MG63 (cell line): ENCODE measurements around the gene IL17RB. TPM values are rescaled to one million over a fixed set of nuclear protein-coding genes. Genes with fewer than 3 reads are reported as not detected.

ENCODE experiments used
- DNase-seq: peaks from one replicate; pipeline ENCODE4 v3.0.0-alpha.2; 2020
- H3K27me3 ChIP-seq: fragments of 250-450 bp; sonication (Bioruptor Pico); 2 replicates; pipeline ENCODE4 v1.5.1; 2020; ENCODE audit warnings: mild to moderate bottlenecking, moderate library complexity
- H3K36me3 ChIP-seq: fragments of 250-450 bp; sonication (Bioruptor Pico); 2 replicates; pipeline ENCODE4 v1.5.1; 2020; ENCODE audit warnings: mild to moderate bottlenecking, moderate library complexity
- H3K4me3 ChIP-seq: fragments of 250-450 bp; sonication (Bioruptor Pico); 2 replicates; pipeline ENCODE4 v1.5.1; 2020; ENCODE audit warnings: mild to moderate bottlenecking, moderate library complexity
- H3K9me3 ChIP-seq: fragments of 250-450 bp; sonication (Bioruptor Pico); 2 replicates; pipeline ENCODE4 v1.5.1; 2020; ENCODE audit warnings: mild to moderate bottlenecking, moderate library complexity
- total RNA-seq: library from RNA; depleted of rRNA; stranded (reverse); fragments of >200 nt; shearing (Covaris generic); gene quantifications from 2 replicates; pipeline ENCODE4 v1.2.3, GENCODE V29; 2014; ENCODE audit warnings: low replicate concordance

Gene IL17RB
- total RNA-seq, 1 experiment from 2014 or later: 0.89 TPM

GRCh38 chr3:53808496-53808895, 37.9 kb upstream of the IL17RB start:
- no peak overlapping the region for H3K4me3 ChIP-seq
- no peaks in the 10 kb centered on the region for H3K9me3 ChIP-seq
- DNase-seq: no peak
- no peaks in the 10 kb centered on the region for H3K27me3 ChIP-seq
- no peaks in the 10 kb centered on the region for H3K36me3 ChIP-seq

DNA sequence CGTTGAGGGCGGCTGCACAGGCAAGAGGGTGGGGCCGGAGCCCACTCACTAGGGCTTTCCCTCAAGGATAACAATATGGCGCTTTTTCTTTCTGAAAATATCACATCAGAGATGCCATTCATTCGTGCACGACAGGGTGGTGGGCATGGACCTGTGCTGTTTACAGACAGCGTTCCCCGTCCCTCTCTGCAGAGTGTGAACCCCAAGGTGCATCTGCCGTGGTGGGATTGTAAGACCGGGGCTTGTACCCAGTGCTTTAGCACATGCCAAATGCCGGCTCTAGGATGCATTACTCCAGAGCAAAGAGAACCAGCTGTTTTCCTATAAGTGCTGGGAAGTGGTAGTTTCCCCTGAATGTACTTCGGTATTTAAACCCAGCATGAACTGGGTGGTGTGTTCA, 37.1 kb upstream of the IL17RB start:
- no peaks in the 10 kb centered on the region for H3K36me3 ChIP-seq
- no peaks in the 10 kb centered on the region for H3K9me3 ChIP-seq
- no peaks in the 10 kb centered on the region for H3K27me3 ChIP-seq
- no peak for DNase-seq
- H3K4me3 ChIP-seq: no peak overlapping the region

GRCh38 chr3:53809764-53810400, 36.5 kb upstream of the IL17RB start:
- no peaks in the 10 kb centered on the region for H3K27me3 ChIP-seq
- H3K4me3 ChIP-seq: no peak overlapping the region
- no peak for DNase-seq
- H3K36me3 ChIP-seq: no peaks in the 10 kb centered on the region
- no peaks in the 10 kb centered on the region for H3K9me3 ChIP-seq

DNA sequence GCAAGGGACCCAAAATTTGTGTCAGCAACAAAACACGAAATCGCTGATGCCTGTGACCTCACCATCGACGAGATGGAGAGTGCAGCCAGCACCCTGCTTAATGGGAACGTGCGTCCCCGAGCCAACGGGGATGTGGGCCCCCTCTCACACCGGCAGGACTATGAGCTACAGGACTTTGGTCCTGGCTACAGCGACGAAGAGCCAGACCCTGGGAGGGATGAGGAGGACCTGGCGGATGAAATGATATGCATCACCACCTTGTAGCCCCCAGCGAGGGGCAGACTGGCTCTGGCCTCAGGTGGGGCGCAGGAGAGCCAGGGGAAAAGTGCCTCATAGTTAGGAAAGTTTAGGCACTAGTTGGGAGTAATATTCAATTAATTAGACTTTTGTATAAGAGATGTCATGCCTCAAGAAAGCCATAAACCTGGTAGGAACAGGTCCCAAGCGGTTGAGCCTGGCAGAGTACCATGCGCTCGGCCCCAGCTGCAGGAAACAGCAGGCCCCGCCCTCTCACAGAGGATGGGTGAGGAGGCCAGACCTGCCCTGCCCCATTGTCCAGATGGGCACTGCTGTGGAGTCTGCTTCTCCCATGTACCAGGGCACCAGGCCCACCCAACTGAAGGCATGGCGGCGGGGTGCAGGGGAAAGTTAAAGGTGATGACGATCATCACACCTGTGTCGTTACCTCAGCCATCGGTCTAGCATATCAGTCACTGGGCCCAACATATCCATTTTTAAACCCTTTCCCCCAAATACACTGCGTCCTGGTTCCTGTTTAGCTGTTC, 35.0 kb upstream of the IL17RB start:
- Histone ChIP-seq H3K4me3 (no peak overlapping the region), H3K9me3 (no peaks in the 10 kb centered on the region), H3K27me3 (no peaks in the 10 kb centered on the region), H3K36me3 (no peaks in the 10 kb centered on the region)
- no peak for DNase-seq

GRCh38 chr3:53812434-53812833, 33.9 kb upstream of the IL17RB start:
- Histone ChIP-seq H3K9me3 (no peaks in the 10 kb centered on the region), H3K4me3 (no peak overlapping the region), H3K36me3 (no peaks in the 10 kb centered on the region), H3K27me3 (no peaks in the 10 kb centered on the region)
- no peak for DNase-seq

DNA sequence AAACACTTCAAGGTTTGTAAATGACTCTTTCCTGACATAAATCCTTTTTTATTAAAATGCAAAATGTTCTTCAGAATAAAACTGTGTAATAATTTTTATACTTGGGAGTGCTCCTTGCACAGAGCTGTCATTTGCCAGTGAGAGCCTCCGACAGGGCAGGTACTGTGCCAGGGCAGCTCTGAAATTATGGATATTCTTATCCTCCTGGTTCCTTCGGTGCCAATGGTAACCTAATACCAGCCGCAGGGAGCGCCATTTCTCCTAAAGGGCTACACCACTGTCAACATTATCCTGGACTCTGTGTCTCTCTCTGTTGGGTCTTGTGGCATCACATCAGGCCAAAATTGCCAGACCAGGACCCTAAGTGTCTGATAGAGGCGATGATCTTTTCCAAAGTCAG, 33.1 kb upstream of the IL17RB start:
- Histone ChIP-seq H3K9me3 (no peaks in the 10 kb centered on the region), H3K27me3 (no peaks in the 10 kb centered on the region), H3K36me3 (no peaks in the 10 kb centered on the region), H3K4me3 (no peak overlapping the region)
- DNase-seq: no peak

- Histone ChIP-seq H3K4me3 (no peak overlapping the region), H3K9me3 (no peaks in the 10 kb centered on the region), H3K27me3 (no peaks in the 10 kb centered on the region), H3K36me3 (no peaks in the 10 kb centered on the region)
- DNase-seq: no peak
Measured at GRCh38 chr3:53813876-53814275, 32.5 kb upstream of the IL17RB start.

- no peak for DNase-seq
- no peak overlapping the region for H3K4me3 ChIP-seq
- H3K36me3 ChIP-seq: no peaks in the 10 kb centered on the region
- no peaks in the 10 kb centered on the region for H3K9me3 ChIP-seq
- H3K27me3 ChIP-seq: no peaks in the 10 kb centered on the region
Measured at GRCh38 chr3:53815067-53815466, 31.3 kb upstream of the IL17RB start.

GRCh38 chr3:53815651-53816050, 30.7 kb upstream of the IL17RB start:
- H3K4me3 ChIP-seq: no peak overlapping the region
- no peaks in the 10 kb centered on the region for H3K27me3 ChIP-seq
- DNase-seq: no peak
- H3K9me3 ChIP-seq: no peaks in the 10 kb centered on the region
- no peaks in the 10 kb centered on the region for H3K36me3 ChIP-seq

GRCh38 chr3:53816425-53816824, 29.9 kb upstream of the IL17RB start:
- Histone ChIP-seq H3K27me3 (no peaks in the 10 kb centered on the region), H3K36me3 (no peaks in the 10 kb centered on the region), H3K4me3 (no peak overlapping the region), H3K9me3 (no peaks in the 10 kb centered on the region)
- DNase-seq: no peak

DNA sequence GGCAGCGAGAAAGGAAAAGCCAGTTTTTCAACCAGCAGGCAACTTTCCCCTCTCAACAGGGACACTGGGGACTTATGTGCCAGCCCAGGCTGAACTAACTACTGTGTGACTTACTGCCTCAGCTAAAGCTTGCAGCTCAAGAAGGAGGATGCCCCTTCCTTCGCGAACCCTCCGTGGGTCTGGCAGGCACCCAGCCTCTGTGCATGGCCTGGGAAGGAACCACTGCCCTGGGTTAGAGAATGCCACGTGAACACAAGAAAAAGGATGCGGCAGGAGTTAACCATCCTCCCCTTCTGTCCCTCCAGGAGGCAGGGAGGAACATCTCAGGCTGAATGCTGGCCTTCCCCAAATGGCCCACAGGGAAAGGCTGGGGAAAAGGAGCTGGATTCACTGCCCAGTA, 29.2 kb upstream of the IL17RB start:
- H3K4me3 ChIP-seq: no peak overlapping the region
- DNase-seq: no peak
- H3K9me3 ChIP-seq: no peaks in the 10 kb centered on the region
- no peaks in the 10 kb centered on the region for H3K27me3 ChIP-seq
- H3K36me3 ChIP-seq: no peaks in the 10 kb centered on the region

GRCh38 chr3:53817809-53818208, 28.6 kb upstream of the IL17RB start:
- Histone ChIP-seq H3K4me3 (no peak overlapping the region), H3K36me3 (no peaks in the 10 kb centered on the region), H3K9me3 (no peaks in the 10 kb centered on the region), H3K27me3 (no peaks in the 10 kb centered on the region)
- DNase-seq: no peak

- Histone ChIP-seq H3K4me3 (no peak overlapping the region), H3K27me3 (no peaks in the 10 kb centered on the region), H3K9me3 (no peaks in the 10 kb centered on the region), H3K36me3 (no peaks in the 10 kb centered on the region)
- no peak for DNase-seq
Measured at GRCh38 chr3:53818221-53819162, 27.9 kb upstream of the IL17RB start.

- H3K27me3 ChIP-seq: no peaks in the 10 kb centered on the region
- no peak overlapping the region for H3K4me3 ChIP-seq
- DNase-seq: no peak
- H3K9me3 ChIP-seq: no peaks in the 10 kb centered on the region
- no peaks in the 10 kb centered on the region for H3K36me3 ChIP-seq
Measured at GRCh38 chr3:53819163-53819868, 27.1 kb upstream of the IL17RB start.

GRCh38 chr3:53820084-53820483, 26.3 kb upstream of the IL17RB start:
- H3K36me3 ChIP-seq: no peaks in the 10 kb centered on the region
- no peak for DNase-seq
- no peak overlapping the region for H3K4me3 ChIP-seq
- no peaks in the 10 kb centered on the region for H3K27me3 ChIP-seq
- no peaks in the 10 kb centered on the region for H3K9me3 ChIP-seq

GRCh38 chr3:53820756-53821580, 25.4 kb upstream of the IL17RB start:
- DNase-seq: no peak
- Histone ChIP-seq H3K9me3 (no peaks in the 10 kb centered on the region), H3K36me3 (no peaks in the 10 kb centered on the region), H3K27me3 (no peaks in the 10 kb centered on the region), H3K4me3 (no peak overlapping the region)
